GM18909 (cell line): ENCODE data around the gene DIP2C.
"Not testable (repeated sequence)": the region's sequence is repeated elsewhere in the genome, so short reads cannot be mapped to it uniquely, and the experiment has no call there.

Source experiments
- ATAC-seq: cut with Tn5 transposase; IDR thresholded peaks from one replicate; pipeline ENCODE4 v1.9.1; 2021; ENCODE audit warnings: mild to moderate bottlenecking; ENCODE audit not compliant: unreplicated experiment, poor library complexity

DIP2C gene

DNA sequence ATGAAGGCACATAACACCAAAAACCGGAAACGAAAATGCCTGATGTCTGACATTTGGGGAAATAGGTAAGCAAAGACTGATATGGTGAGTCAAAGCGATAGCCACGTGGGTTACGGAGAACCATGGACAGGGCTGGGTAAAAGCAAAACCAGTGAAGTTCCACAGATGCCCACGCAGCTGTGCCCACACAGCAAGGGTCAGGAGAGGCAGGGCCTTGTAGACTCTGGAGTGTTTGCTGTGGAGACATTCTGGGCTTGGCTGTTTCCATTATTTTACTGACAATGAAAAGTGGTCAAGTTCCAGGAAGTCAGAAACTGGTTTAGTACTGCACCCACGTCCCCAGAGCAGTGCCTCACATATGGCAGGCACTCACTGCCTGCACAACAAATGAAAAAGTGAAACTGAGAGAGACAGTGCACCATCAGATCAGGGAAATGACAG is 405.5 kb downstream of the DIP2C start:
- peak; percentile 90 for ATAC-seq

DNA sequence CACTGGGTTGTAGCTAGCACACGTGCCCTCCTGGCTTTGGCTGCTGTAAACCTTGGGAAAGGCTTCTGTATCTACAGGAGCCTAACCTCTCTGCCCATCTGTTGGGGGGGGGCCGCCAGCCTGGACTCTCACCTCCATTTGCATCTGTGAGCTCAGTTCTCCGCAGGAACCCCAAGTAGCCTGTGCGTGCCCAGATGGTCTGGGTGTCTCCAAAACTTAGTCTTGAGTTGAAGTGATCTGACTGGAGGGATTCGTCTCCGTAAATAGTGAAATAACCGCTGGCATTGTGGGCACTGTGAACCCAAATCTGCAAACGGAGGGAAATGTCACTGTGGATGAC is 406.4 kb downstream of the DIP2C start:
- no peak for ATAC-seq

- ATAC-seq = peak; percentile 43
These were observed 407.0 kb downstream of the DIP2C start for GRCh38 chr10:282294-283139.

DNA sequence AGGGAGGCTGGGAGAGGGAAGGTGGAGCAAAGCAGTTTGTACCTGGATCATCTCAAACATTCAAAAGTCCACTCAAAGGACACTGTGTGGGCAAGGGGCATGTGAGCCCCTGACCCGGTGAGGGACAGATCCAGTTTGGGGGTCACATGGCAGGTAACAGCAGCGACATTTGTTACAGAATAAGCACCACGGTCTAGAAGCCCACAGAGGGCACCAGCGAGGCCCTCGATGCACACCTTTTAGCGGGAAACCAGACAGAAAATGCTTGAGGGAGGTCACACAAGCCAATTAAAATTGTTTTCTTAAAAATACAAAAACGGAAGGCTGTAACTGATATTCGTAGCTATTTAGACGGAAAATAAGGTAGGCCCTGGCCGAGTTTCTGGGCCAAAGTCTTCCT is 409.8 kb downstream of the DIP2C start:
- no peak for ATAC-seq

DNA sequence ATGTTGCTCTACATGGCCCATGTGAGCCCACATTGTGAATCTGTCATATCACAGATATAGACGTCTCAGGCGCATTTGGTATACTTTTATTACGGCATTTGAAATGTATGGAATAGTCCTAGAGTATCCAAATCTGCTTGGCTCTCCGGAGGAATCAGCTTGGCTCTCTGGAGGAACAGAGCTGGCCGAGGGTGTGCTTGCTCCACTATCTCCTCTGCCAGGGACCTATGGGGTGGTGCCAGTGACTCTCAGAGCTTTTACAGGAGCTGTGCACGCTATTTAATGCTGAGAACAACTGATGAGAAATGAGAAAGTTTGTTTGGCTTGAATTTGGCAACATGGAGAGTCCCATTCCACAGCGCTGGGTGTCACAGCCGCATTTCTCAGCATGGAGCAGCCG is 410.2 kb downstream of the DIP2C start:
- ATAC-seq = no peak

DNA sequence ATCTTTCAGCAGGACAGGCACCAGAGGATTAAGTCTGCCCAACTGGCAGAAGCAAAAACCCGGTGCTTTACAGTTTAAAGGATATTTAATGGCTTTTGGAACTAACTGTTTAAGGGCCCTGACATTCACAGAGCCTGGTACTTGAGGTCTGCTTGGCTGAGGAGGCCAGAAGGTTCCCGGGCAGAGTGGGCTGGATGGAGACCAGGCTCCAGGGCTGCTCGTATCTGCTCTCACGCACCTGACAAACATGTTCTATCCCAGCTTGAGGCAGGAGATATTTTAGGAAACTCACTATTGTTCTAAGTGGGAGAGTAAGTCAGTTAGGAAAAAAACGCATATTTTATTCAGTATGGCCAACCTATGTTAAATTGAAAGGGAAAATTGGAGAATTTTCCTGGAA is 410.8 kb downstream of the DIP2C start:
- no peak for ATAC-seq

- no peak for ATAC-seq
These were observed 411.5 kb downstream of the DIP2C start for GRCh38 chr10:277963-278362.

DNA sequence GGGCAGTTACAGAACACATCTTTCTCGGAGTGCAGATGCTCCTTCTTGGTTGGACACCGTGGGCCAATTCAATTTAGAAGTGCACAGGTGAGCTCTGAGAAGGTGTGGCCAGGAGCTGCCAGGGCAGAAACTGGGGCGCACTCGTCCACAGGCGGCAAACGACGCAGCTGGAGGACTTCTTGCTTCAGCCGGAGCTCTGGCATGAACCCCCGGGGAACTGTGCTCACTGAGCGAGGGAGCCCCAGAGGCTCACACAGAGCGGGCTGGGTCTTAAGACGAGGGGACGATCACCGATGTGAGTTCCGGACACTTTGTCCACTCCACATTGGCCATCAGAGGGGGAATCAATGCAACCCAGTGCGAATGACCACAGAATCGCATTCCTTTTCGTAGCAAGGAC is 413.8 kb downstream of the DIP2C start:
- no peak for ATAC-seq

DNA sequence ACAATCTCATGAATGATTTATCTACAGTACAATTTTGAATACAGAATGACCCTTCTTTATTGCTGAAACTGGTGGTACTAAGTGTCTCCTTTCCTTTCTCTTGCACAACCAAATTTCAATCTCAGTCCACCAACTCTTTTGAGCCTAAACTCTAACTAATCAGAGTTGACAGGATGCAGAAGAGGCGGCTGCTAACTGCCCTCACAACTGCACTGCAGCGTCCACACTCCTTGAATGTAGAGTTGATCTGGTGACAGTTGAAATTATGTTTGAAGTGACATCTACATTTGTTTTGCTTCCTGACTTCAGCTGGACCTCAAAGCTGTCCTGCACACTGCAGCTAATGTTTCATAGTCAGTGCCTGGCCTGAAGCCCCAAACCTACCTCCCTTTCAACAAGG is 414.6 kb downstream of the DIP2C start:
- no peak for ATAC-seq

- no peak for ATAC-seq
These were observed 416.4 kb downstream of the DIP2C start for GRCh38 chr10:273088-273487.

GRCh38 chr10:271722-272121 is 417.7 kb downstream of the DIP2C start:
- no peak for ATAC-seq

DNA sequence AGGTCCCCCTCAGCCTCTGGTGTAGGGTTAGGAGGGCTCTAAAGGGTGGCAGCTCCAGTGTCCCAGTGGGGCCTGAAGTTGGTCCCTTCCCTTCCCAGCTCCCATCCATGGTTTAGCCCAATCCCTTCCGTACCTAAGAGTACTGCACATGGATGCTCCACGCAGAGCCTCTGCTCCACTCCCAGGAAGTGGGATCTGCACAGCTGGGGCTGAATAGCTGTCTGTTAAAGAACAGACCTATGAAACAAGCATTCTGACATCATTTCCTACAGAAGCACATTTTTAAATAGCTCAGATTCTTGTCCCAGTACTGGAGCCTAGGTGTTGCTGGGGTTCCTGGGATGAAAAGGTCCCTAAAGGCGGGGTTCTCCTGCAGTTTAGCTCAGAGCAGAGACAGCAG is 418.3 kb downstream of the DIP2C start:
- no peak for ATAC-seq

DNA sequence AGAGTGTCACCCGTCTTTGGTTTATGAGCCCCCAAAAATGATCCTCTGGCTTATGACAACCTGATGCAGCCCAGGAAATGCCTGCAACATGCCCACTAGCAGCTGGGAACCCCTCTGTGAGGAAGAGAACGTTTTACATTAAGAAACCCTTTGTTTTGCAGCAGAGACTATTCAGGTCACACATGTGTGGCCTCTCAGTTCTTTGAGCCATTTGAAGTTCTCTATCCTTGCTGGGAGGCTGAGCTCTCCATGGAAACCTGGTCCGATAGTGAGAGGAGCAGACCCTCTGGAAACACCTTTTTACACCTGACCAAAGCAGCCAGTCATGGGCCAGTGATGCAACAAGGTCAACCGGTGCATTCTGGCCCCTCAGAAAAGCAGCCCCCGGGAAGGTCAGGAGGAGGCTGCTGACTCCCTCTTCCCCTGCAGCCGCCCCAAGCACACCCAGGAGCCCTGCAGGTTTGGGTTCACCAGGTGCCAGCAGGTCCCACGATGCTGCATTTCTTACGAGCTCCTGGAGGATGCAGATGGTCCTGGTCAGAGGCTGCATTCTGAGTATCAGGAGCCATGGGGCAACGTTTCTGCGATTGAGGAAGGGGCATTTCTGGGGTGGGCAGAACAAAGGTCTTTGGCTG is 419.9 kb downstream of the DIP2C start:
- no peak for ATAC-seq

DNA sequence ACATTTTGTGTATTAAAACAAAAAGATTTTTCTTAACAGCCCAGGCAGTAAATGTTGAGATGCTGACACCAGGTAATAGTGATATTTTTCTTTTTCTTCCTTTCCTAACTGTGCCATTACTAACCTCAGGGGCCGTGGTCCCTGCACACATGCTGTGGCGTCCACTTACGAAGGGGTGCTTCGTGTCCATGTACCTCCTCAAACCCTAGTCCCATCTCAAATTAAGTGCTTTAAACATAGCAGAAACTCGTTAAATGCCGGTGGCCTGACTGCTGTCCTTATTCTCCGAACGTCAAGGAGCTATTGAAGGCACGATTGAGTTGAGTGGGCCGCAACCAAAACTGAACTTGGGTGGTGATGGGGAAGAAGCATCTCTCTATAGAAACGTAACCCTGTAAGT is 421.8 kb downstream of the DIP2C start:
- ATAC-seq = no peak

DNA sequence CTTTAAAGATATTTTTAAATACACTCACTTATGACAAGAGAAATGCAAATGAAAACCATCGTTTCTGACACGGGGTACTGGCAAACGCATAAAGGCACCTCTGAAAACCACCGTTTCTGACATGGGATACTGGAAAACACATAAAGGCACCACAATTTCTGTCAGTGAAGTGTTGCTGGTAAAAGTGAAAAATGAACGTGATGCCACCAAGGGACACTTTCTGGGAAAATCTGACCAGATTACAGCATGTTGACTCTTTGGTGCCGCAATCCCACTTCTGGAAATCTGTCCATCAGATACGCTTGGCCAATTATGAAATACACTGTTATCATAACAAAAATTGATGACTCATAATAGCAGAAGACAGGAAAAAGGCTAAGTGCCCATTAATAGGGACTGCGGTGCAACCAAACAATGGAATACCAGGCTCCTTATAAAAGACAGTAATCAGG is 422.5 kb downstream of the DIP2C start:
- ATAC-seq = no peak

DNA sequence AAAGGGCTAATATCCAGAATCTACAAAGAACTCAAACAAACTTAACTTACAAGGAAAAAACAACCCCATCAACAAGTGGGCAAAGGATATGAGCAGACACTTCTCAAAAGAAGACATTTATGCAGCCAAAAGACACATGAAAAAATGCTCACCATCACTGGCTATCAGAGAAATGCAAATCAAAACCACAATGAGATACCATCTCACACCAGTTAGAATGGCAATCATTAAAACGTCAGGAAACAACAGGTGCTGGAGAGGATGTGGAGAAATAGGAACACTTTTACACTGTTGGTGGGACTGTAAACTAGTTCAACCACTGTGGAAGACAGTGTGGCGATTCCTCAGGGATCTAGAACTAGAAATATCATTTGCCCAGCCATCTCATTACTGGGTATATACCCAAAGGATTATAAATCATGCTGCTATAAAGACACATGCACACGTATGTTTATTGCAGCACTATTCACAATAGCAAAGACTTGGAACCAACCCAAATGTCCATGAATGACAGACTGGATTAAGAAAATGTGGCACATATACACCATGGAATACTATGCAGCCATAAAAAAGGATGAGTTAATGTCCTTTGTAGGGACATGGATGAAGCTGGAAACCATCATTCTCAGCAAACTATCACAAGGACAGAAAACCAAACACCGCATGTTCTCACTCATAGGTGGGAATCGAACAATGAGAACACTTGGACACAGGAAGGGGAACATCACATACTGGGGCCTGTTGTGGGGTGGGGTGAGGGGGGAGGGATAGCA is 423.5 kb downstream of the DIP2C start:
- ATAC-seq = not testable (repeated sequence)

GRCh38 chr10:265074-265440 is 424.4 kb downstream of the DIP2C start:
- ATAC-seq = not testable (repeated sequence)

GRCh38 chr10:264160-265073 is 425.1 kb downstream of the DIP2C start:
- ATAC-seq = not testable (repeated sequence)

DNA sequence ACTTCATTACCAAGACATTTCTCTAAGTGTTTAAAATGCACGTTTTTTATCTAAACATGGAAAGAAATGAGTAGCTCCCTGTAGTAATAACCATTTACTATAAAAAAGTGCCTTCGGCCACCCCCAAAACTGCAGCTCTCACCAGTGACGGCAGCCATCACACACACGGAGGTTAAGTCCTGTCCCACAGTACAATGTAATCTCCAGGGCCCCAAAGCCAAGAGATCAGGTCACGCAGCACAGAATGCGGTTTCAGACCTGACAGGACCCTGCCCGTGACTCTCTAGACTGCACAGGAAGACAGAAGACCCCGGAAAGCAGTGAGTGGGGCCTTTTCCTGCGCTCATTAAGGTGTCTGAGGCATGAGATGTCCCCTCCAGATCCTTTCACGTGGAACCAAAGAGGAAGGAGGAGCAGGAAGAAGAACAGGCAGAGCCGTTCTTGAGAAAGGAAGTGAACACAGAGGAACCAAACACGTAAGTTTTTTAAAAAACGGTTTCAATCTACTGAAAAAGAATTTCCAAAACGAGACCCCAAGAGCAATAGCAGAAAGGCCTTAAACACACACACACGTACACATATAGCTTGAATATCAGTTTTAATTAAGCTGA is 428.5 kb downstream of the DIP2C start:
- no peak for ATAC-seq
